GM13976 (cell line): Measurements from ENCODE around the gene IMPDH1.

Source experiments
- DNase-seq: peaks from one replicate; pipeline ENCODE4 v3.0.0; 2012; ENCODE audit warnings: low spot score
- CTCF ChIP-seq: IDR thresholded peaks from 2 replicates; pipeline ENCODE4 v1.5.1; 2012; ENCODE audit warnings: borderline replicate concordance, mild to moderate bottlenecking; ENCODE audit not compliant: insufficient read depth; ENCODE audit errors: extremely low read depth, missing control alignments, control extremely low read depth
- in situ Hi-C: fragments of 300-500 bp; cut with MboI; formaldehyde crosslinking; loops from one replicate; pipeline ENCODE4 v1.12.0; 2022; ENCODE audit warnings: low sequenced_read_pairs, mixed read lengths, inconsistent platforms; ENCODE audit not compliant: unreplicated experiment

The IMPDH1 gene

GRCh38 chr7:128351296-128352152 is 58.3 kb downstream of the IMPDH1 start:
- in situ Hi-C loops = no loop called here
- TF ChIP-seq CTCF = no peak
- no peak for DNase-seq

GRCh38 chr7:128350708-128351295 is 59.0 kb downstream of the IMPDH1 start:
- TF ChIP-seq CTCF = no peak
- DNase-seq = no peak
- in situ Hi-C loops = no loop called here

GRCh38 chr7:128349466-128349825 is 60.3 kb downstream of the IMPDH1 start:
- in situ Hi-C loops = no loop called here
- DNase-seq = no peak
- no peak for TF ChIP-seq CTCF

GRCh38 chr7:128347647-128348097 is 62.1 kb downstream of the IMPDH1 start:
- peak; percentile 51 for TF ChIP-seq CTCF
- in situ Hi-C loops = no loop called here
- DNase-seq = no peak

GRCh38 chr7:128344431-128344774 is 65.4 kb downstream of the IMPDH1 start:
- in situ Hi-C loops = no loop called here
- DNase-seq = no peak
- no peak for TF ChIP-seq CTCF

- no peak for TF ChIP-seq CTCF
- peak; percentile 93 for DNase-seq
- in situ Hi-C loops = no loop called here
These were observed 66.0 kb downstream of the IMPDH1 start, which contains the start of gene RBM28 for GRCh38 chr7:128343554-128344430. Gene RBM28, minus strand, starts transcription at chr7:128343908. Its CDS starts 115 bp downstream, at chr7:128343793.
